ENCODE measurements around the gene DUSP7. TPM values are rescaled to one million over a fixed set of nuclear protein-coding genes. Genes with fewer than 3 reads are reported as not detected.

The DUSP7 gene
- total RNA-seq, 4 donors from 2014 or later = 2.2 to 8.2 (median 6.2) TPM

DNA sequence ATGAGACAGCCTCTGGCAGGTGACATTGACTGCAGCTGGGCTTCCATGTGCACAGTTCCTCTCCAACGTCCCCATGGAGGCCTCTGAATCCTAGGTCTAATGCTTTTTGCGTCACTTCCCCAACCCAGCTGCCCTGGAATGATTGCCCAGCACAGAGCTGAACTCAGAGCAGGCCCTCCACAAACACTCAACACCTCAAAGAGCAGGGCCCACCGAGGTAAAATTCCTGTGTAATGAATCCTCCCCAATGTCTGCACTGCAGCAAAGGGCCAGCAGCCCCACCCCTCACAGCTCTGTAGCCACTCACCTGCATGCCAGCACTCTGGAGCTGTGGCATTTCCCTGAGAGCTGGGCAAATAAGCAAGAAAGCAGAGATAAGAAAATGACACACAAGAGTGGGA is 42.6 kb upstream of the DUSP7 start:
- DNase-seq = no peak
- WGBS, 2 donors (ENCODE audit: low coverage in 1 of 2) = 75% methylated on average over 3 of the region's 3 CpGs; no CpG with 5 or more reads in 1 of the 2 donors
- intact Hi-C loops (cut with DNase I; ENCODE audit: low total_unique reads) = no loop called here
- no peak overlapping the region for H3K4me3 ChIP-seq
- H3K27ac ChIP-seq = no peak overlapping the region
- in situ Hi-C loops (cut with MboI; ENCODE audit: low pct_ligation_motif_present in 1 of 4, low pct_unique_long_range_greater_than_20kb in 1 of 4, low sequenced_read_pairs in 3 of 4) = no loop called here
- H3K36me3 ChIP-seq = no peaks in the 10 kb centered on the region
- H3K9me3 ChIP-seq = peaks cover 0 to 6% of the 10 kb centered on the region in 2 donors
- no peak for TF ChIP-seq POLR2A (IDR thresholded peaks at IDR 0.05)
- TF ChIP-seq EP300 (IDR thresholded peaks at IDR 0.05; ENCODE audit: low read depth) = no peak
- no peaks in the 10 kb centered on the region for H3K4me1 ChIP-seq
- no peaks in the 10 kb centered on the region for H3K27me3 ChIP-seq

GRCh38 chr3:52097851-52098507 is 41.6 kb upstream of the DUSP7 start:
- TF ChIP-seq, protein P1, sequence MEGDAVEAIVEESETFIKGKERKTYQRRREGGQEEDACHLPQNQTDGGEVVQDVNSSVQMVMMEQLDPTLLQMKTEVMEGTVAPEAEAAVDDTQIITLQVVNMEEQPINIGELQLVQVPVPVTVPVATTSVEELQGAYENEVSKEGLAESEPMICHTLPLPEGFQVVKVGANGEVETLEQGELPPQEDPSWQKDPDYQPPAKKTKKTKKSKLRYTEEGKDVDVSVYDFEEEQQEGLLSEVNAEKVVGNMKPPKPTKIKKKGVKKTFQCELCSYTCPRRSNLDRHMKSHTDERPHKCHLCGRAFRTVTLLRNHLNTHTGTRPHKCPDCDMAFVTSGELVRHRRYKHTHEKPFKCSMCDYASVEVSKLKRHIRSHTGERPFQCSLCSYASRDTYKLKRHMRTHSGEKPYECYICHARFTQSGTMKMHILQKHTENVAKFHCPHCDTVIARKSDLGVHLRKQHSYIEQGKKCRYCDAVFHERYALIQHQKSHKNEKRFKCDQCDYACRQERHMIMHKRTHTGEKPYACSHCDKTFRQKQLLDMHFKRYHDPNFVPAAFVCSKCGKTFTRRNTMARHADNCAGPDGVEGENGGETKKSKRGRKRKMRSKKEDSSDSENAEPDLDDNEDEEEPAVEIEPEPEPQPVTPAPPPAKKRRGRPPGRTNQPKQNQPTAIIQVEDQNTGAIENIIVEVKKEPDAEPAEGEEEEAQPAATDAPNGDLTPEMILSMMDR (IDR thresholded peaks at IDR 0.05) = no peak
- no peak for TF ChIP-seq POLR2AphosphoS5 (IDR thresholded peaks at IDR 0.05)
- no peak for TF ChIP-seq EP300 (IDR thresholded peaks at IDR 0.05; ENCODE audit: low read depth)
- TF ChIP-seq POLR2A (IDR thresholded peaks at IDR 0.05) = no peak
- H3K27me3 ChIP-seq = no peaks in the 10 kb centered on the region
- peaks cover 0 to 6% of the 10 kb centered on the region in 2 donors for H3K9me3 ChIP-seq
- no peak overlapping the region for H3K4me3 ChIP-seq
- intact Hi-C loops (cut with DNase I; ENCODE audit: low total_unique reads) (no loop called here), in situ Hi-C loops (cut with MboI; ENCODE audit: low pct_ligation_motif_present in 1 of 4, low pct_unique_long_range_greater_than_20kb in 1 of 4, low sequenced_read_pairs in 3 of 4) (no loop called here)
- no peaks in the 10 kb centered on the region for H3K36me3 ChIP-seq
- H3K27ac ChIP-seq = no peak overlapping the region
- WGBS, 2 donors (ENCODE audit: low coverage in 1 of 2) = 61% methylated on average over 2 of the region's 2 CpGs; no CpG with 5 or more reads in 1 of the 2 donors
- no peak for DNase-seq
- H3K4me1 ChIP-seq = no peaks in the 10 kb centered on the region

DNA sequence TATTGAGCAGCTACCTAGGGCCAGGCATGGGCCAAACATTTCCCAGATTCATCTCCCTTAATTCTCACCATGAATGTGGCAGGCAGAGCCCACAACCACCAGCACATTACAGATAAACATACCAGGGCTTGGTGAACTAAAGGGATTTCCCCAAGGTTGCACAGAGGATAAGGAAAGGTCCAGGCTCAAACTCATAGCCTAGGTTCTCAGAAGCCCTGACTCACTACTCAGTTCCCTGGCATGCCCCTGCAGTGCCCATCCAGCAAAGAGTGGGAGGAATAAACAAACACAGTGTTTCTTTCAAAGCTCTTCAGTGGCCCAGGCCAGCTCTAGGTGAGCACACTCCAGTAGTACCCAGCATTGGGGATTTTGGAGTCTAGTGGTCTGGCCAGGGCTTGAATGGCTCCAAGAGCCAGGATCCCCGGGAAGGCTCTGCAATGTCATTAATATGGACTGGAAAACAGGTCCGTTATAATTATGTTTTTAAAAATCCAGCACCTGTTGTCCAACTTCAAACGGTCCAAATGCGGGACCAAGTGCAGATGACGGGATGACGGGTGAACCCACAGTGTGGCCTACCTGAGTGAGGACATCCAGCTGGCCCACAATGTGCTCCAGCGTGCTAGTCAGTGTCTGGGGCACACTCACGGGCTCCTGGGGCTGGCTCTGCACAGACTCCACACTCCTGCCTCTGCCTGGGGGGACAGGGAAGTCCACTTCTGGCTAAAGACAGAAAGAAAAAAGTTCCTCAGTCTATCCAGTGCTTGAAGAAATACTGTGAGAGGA is 39.8 kb upstream of the DUSP7 start:
- no peak overlapping the region for H3K4me3 ChIP-seq
- H3K27me3 ChIP-seq = no peaks in the 10 kb centered on the region
- H3K4me1 ChIP-seq = no peaks in the 10 kb centered on the region
- intact Hi-C loops (cut with DNase I; ENCODE audit: low total_unique reads) = no loop called here
- DNase-seq = no peak
- no peaks in the 10 kb centered on the region for H3K36me3 ChIP-seq
- WGBS, 2 donors (ENCODE audit: low coverage in 1 of 2) = 92% methylated on average over 8 of the region's 8 CpGs; no CpG with 5 or more reads in 1 of the 2 donors
- H3K9me3 ChIP-seq = no peaks in the 10 kb centered on the region
- no peak for TF ChIP-seq POLR2A (IDR thresholded peaks at IDR 0.05)
- no peak for TF ChIP-seq EP300 (IDR thresholded peaks at IDR 0.05; ENCODE audit: low read depth)
- TF ChIP-seq POLR2AphosphoS5 (IDR thresholded peaks at IDR 0.05) = no peak
- TF ChIP-seq, protein P1 (IDR thresholded peaks at IDR 0.05) = no peak
- H3K27ac ChIP-seq = no peak overlapping the region
- in situ Hi-C loops (cut with MboI; ENCODE audit: low pct_ligation_motif_present in 1 of 4, low pct_unique_long_range_greater_than_20kb in 1 of 4, low sequenced_read_pairs in 3 of 4) = no loop called here

DNA sequence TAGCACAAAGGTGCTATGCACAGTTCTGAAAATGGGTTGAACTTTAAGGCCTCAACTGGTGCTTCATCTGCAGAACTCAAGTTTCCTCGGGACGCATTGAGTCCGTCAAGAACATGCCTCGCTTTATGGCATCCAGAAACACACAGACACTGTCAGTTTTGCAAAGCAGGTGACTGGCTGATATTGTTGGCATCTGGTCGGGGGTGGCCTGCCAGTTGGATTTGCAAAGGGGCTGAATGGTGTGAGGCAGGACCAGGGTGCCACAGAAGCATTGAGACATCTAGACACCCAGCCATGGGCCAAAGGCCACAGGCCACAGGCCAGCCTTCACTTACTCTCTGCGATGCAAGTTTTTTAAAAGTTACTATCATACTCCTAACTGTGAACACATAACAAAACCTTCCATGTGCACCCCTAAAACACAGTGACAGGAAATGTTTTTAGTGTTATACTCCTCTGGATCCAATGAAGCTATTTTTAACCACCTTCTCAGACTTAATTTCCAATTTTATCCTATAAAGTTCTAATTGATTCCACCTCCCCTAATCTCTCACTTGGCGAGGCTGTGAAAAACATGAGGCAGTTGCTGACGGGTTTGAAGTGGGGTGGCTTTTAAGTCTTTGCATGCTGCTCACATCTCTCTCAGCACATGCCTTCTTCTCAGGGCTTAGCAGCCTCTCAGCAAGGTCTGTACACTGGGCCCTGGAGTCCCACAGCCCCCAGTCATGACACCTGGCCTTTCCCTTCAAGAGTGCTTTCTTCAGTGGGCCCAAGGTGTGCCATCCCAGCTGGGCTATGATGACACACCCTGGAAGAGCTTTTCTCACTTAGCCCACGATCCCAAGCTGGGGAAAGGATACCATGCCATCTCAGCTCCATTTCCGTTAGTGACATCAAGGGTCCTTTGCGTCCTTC is 38.5 kb upstream of the DUSP7 start:
- TF ChIP-seq POLR2A (IDR thresholded peaks at IDR 0.05) (no peak), EP300 (IDR thresholded peaks at IDR 0.05; ENCODE audit: low read depth) (no peak), POLR2AphosphoS5 (IDR thresholded peaks at IDR 0.05) (no peak)
- TF ChIP-seq, protein P1 (IDR thresholded peaks at IDR 0.05) = no peak
- in situ Hi-C loops (cut with MboI; ENCODE audit: low pct_ligation_motif_present in 1 of 4, low pct_unique_long_range_greater_than_20kb in 1 of 4, low sequenced_read_pairs in 3 of 4) = no loop called here
- DNase-seq = no peak

More for the DNA sequence above, 38.5 kb upstream of the DUSP7 start:
- H3K4me3 ChIP-seq = no peak overlapping the region
- H3K27ac ChIP-seq = no peak overlapping the region
- H3K27me3 ChIP-seq = no peaks in the 10 kb centered on the region
- no peaks in the 10 kb centered on the region for H3K36me3 ChIP-seq
- peaks cover 0 to 5% (median 4%) of the 10 kb centered on the region in 4 donors for H3K4me1 ChIP-seq
- intact Hi-C loops (cut with DNase I; ENCODE audit: low total_unique reads) = no loop called here
- WGBS, 2 donors (ENCODE audit: low coverage in 1 of 2) = 96 to 97% methylated on average over 5 to 11 of the region's 11 CpGs
- no peaks in the 10 kb centered on the region for H3K9me3 ChIP-seq

All from transverse colon (tissue), 4 donors.